HG02870 (cell line): ENCODE measurements around the gene IRF4.

ENCODE experiments used
- ATAC-seq: cut with Tn5 transposase; IDR thresholded peaks from one replicate; pipeline ENCODE4 v1.9.1; 2021; ENCODE audit warnings: mild to moderate bottlenecking, moderate library complexity; ENCODE audit not compliant: unreplicated experiment

Gene IRF4

DNA sequence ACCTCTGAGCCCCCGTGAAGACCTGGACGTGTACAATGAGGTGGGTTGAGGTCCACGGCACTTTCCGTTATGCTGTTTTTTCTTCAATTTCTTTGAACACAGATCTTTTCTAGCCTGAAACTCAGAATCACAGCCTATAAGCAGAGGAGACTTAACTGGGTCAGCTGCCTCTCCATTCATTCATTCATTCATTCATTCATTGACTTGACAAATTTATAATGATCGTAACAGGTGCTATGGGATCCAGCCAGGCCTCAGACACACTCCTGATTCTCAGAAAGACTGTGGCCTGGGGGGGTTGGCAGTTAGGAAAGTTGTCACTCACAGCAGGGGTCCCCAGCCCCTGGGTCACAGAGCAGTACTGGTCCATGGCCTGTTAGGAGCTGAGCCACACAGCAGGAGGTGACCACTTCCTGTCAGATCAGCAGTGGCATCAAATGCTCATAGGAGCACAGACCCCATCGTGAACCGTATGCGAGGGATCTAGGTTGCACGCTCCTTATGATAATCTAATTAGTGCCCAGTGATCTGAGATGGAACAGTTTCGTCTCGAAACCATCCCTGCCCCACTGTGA is 38.6 kb upstream of the IRF4 start:
- no peak for ATAC-seq

DNA sequence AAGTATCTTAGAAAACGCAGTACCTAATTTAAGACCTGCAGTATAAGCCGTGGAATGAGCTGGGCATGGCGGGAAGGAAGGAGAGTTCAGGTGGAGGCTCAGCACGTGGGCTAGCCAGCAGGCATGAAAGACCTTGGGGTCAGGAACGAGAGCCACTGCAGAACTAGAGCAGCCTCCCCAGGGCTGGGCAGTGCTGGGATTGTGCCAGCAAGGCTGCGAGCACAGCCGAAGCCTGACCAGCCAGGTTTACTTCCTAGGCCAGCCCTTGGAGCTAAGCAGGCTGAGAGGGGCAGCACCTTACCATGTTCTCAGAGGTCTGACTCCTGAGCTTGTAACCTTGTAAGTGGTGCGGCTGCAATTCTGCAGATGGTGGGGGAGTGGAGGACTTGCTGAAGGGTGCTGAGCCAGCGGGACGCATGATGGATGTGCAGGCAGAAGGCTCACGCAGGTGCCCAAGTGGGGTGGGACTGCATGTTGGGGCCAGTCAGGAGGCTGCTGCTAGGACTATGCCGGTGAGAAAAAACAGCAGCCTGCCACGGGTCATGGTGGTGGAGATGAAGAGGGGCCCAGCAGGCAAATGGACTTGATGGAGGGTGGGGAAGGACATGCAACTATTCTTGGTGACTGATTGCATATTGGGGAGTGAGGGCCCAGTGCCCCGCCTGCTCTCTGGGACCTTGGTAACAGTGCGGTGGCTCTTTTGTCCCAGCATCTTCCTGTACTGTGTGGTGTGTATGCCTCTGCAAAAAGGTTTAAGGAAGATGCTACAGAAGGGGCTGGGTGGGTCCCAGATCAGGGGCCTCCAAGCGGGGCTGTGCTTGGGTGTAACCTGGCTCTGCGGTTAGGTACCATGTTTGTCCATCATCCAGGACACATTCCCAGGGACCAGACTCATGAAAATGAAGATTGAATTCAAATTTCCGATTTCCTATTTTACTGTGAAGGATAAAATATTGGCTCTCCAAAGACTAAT is 37.6 kb upstream of the IRF4 start:
- ATAC-seq: no peak

DNA sequence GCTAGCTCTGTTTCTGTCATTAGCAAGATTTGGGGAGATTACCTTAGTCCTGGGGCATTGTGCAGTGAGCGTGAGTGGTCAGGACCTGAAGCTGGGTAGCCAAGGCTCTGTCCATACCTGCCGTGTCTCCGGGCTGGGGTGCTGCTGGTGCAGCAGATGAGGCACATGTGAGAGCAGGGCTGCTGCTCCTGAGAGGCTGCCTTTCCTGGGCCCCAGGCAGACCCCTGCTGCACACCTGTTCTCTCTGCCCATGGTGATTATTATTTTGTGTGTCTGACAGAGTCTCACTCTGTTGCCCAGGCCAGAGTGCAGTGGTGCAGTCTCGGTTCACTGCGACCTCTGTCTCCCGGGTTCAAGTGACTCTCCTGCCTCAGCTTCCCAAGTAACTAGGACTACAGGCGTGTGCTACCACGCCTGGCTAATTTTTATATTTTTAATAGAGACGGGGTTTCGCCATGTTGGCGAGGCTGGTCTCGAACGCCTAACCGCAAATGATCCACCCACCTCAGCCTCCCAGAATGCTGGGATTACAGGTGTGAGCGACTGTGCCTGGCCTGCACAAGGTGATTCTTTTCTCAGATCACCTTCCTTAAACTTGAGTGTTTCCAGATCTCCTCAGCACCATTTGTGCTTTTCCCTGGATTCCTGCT is 36.8 kb upstream of the IRF4 start:
- no peak for ATAC-seq

DNA sequence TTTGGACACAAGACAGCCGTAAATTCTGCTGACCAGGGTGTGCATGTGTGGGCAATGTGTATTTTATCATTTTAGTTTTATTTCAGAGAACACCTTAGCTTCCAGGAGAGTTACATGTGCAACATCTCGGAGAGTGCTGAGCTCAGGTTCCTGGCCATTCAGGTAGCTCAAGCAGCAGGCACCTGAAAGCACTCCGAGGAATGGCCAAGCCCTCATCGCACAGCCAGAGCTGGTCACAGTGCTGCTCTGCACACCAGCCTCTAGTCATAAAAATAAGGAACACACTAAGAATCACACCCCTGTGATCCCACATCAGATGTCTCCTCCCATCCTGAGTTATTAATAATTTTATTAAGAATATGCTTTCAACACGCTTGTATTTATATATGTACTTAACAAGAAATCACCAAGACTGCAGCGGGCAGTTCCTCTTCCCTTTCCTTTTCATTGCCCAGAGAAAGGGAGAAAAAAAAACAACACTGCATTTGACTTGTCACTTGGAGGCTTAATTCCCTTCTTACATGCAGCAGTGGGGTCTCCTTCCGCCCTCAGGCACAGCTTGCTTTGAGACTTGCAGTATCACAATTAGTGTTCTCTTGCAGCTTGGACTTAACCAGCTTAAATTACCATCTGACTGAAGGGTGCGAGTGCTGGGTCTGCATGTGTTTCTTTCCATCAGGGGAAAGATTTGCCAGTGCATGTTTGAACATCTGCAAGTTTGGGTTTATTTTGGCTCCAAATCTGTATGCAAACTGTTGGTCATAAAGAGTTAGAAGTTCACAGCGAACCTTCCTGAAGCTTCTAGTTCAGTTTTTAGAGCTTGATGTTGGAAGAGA is 36.0 kb upstream of the IRF4 start:
- ATAC-seq: peak; percentile 54

DNA sequence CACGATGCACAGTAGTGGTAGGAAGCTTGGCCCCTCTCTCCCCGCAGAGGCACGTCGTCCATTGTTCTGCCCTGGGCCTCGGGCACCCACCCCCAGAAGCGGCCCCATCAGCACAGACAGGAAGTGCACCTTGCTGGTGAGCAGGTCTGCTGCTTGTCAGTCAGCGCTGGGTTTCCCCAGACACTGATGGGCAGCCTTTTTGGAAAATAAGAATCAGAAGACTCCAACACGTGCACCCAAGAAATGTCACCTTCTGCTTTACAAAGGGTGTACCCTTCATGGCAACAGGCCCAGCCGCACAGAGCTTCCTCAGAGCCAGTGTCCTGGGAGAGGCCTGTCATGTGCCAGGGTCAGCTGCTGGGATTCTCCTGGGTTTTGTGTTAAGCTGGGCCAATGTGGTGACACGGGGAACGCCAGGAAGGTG is 34.7 kb upstream of the IRF4 start:
- peak; percentile 47 for ATAC-seq

DNA sequence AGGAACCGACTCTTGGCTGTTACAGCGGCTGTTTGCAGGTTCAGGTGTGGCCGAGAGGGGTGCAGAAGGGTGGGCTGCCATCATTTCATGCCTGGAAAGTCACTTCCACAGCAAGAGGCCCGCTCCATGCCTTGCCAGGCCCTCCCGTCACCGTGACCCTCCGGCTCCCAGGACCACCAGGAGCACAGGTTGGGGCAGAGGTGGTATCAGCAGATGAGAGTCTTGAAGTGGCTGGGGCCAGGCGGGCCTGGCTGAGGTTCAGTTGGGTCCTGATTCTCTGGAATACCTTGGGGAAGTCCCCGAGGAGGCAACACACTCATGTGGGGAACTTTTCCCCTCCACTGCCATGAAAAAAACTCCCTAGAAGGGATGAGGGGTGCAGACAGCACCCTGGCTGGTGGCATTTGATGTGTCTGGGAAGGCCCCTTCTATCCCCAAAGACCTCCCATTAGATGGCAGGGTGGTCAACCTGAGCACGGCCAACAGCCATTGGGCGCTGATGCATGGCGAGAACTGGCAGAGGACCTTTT is 34.2 kb upstream of the IRF4 start:
- ATAC-seq: no peak

DNA sequence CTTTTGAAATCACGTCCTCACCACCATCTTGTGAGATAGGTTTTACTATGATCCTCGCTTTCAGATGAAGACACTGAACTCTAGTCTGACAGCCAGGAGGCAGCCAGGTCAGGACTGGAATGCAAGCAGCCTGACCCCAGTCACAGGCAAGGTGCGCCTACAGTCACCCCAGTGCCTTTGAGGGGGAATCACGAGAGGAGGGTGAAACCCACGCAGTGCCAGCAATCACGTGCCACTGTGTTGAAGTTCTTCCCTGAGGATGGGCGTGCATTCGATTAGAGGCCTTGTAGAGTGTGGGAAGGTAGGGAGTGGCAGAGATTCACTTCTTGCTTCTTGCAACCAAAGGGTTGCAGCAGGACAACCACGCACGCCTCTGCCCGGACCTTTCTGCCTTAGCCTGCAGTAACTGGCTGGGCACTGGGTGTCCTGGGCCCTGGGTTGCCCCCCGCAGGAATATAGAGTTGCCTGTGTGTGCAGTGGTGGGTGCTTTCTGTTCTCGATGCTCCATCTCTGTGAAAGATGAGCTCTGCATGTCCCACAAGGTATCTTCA is 33.7 kb upstream of the IRF4 start:
- no peak for ATAC-seq

DNA sequence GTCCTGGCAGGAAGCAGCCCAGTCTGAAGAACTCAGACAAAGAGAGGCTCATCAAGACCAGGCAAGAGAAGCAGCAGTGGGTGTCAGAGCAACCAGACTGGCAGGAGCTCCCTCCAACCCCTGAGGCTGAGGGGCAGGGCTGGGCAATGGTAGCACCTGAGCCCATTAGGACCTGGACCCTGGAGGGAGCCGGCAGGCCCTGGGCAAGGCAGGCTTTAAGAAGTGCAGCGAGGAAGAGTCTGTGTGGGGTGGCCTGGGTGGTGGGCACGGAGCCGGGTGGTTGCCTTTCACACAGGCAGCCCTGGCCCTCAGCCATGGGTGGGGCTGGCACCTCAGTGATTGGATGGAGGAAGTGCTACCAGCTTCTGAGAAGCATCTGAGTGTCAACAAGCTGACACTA is 33.1 kb upstream of the IRF4 start:
- no peak for ATAC-seq

DNA sequence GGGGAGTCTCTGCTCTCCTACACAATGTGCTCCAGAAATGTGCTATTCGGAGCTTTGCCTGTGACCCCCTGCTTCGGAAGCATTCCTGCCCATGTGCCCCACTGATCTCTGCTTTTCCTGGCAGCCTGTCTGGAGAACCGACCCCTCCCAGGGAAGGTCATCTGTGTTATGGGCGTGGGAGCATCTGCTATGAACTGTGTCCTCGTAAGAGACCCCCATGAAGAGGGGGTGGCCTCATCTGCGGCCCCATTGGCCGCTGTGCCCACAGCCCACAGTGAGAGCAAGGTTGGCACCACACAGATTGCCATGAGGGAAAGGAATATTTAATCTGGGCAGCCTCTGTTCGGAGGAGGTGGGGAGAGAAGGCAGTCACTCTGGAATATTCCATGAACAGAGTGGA is 32.7 kb upstream of the IRF4 start:
- ATAC-seq: no peak

DNA sequence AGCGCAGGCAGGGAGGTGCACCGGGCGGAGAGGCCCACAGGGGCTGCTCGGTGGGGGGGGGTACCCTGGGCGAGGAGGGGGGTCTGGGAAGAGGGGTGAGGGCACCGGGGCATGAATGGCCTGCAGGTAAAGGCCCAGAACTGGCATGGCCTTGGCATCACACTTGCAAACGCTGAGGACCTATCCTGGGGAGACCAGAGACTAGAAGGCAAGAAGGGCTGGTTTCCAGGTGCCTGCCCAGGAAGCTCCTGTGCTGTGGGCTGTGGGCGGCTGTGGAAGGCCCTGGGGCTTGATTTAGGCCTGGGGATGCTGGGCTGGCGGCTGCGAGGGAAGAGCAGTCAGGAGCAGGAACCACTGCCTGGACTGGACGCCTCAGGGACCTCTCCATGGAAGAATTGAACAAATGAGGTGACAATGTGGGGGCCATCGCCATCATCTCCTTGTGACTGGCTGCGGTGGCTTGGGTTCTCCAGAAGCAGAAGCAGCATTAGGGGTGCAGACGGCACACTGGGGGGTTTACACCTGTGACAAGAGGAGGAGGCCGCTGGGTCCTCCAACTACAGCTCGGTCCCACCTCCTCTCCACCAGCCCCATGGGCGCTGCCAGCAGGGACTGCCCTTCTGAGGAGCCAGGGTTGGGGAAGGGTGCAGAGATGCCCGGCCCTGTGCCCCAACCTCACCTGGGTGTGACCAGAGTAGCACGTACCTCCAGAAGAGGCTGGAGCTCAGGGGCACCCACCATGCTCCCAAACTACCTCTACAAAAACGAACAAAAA is 32.1 kb upstream of the IRF4 start:
- ATAC-seq: no peak

DNA sequence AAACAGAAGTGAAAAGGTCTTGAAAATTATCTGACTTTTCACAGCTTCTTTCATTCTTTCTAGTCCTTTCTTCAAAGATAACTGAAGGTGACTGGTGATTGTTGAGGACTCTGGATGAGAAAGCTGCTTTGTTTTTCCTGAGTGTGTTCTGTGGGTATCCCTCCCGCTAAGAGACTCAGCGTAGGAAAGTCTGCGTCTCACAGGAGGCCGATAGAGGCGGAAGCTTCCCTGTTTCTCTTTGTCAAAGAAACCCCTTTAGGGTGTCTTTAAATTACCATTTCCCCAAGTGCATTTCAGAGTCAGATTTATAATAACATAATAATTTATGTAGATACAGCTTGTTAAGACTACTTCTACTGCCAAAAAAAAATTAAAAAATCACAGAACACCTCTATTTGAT is 31.2 kb upstream of the IRF4 start:
- ATAC-seq: no peak

DNA sequence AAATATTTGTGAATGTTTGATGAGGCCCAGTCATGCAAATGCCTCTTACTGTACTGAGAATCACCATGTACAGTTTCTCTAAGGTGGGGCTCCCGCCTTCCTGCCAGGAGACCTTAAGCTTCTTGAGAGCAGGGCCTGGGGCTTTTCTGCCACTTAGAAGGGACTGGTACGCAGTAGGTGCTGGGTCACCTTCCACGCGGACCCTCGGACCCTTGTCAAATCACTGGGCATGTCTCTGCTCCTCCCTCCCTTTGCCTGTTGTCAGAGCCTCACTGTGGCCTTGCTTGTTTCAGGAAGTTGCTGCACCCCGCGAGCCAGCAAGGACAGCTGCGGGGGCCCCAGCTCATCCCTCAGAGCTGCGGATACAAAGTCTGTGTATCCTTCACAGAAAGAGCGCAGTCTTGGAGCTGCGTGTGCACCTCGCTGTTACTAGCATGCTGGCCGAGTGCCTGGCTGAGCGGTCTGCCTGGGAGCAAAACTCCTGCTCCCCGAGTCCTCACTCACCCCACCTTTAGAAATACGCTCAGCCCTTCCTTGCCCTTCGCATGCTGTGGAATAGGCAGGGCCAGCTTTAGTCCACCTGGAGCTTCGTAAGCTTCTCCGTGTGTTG is 30.7 kb upstream of the IRF4 start:
- no peak for ATAC-seq

DNA sequence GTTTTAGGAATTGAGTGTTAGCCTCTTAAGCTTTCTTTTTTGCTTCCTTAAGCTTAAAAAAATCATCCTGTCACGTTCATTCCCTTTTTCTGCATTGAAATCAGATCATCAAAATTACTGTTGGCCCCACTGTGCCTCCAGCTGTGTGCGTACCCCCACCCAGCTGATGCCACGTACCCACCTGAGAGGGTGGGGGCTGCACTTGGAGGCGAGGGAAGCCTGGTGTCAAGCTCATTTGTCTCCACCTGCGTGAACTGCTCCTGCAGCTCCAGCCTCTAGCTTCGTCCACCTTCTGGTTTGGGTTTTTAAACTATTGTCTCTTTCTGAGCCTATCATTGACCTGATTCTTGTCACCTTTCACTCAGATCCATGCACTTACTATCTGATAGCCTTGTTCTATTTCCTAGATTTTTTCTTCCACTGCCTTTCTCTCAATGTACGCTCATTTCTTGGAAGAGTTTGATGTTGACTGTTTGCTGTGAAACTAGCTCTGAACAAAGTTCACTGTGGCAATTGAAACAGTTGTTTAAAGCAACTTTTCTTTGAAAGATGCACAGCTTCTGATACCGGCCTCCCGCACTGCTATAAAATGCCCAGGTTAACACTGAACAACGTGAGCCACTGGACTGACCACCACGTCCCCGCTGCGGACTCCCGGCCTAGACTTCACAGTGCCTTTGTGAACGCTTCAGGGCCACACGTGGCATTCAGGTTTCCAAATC is 30.0 kb upstream of the IRF4 start:
- ATAC-seq: no peak

DNA sequence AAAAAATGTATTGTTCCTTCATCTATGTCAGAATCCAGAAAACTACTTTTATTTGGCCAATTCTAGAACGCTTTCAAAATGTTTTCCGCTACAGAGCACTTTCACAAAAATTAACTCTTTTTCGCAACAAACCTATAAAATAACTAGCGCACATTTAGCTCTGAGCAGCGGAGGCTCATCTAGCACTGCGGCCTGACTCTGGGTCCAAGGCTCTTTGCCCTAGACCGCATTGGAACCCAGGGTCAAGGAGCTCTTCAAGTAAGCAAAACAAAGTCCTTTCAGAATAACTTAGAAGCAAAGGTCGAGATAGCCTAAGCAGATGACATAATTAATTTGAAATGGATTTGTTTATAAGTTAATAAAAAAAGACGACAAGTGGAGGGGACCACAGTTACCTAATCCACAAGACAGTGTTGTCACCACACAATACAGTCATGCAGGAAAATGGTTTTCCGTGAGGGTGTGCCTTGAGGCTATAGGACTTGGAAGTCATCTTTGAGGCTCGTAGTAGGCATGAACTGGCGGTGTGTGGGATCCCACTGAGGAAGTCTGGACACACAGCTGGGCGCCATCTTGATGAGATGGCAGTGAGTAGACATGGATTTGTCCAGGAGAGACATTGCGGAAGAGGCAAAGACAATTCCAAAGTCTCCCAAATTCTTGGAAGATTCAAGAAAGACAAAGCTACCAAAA is 29.2 kb upstream of the IRF4 start:
- ATAC-seq: no peak

DNA sequence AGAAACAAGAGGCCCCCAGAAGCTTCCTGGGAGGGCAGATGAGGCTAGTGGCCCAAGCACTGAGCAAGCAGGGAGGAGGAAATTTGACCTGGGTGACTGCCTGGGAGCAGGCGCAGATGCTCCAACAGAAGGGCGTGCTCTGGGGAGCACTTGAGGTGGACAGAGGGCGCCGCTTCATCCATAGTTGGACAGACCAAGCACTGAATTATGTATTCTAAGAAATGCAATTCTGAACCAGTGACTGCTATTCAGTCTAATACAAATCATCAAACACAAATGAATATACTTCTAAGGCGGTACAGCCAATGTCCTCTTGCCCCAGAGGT is 28.7 kb upstream of the IRF4 start:
- no peak for ATAC-seq

DNA sequence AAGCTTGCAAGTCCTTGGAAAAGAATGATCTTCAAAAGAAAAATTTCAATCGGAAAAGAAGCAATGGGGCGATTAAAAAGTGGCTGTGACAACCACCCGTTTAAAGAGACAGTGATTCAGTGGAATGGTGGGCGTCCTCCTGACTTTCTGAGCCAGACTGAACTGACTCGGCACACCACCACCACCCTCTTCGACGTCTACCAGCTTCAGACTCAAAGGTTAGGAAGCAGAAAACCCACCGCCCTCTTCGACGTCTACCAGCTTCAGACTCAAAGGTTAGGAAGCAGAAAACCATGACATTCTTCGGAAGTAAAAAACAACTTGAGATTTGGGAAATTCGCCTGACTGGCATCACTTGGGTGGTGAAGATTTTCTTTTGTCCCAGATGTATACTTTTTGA is 28.3 kb upstream of the IRF4 start:
- ATAC-seq: no peak

DNA sequence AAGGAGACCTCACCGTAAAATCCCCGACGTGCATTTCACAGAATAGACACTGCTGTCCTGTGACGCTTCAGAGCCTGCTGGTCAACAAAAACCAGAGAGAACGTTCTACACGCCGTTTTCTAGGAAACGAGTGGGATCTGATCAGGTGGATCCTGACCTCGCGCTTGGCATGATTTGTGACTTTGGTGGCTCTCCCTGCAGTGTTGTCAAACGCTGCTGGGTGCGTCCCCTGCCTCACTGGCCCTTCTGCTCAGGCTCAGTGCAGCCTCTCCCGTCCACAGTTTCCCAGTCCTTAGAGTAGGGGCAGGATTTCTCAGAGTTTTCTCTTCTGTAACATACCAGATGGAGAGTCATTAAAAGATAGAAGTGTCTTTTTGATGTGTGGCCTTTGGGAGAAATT is 27.6 kb upstream of the IRF4 start:
- ATAC-seq: no peak
